Measurements from ENCODE around the gene PI4KB. TPM values are rescaled to one million over a fixed set of nuclear protein-coding genes. Genes with fewer than 3 reads are reported as not detected.

Gene PI4KB
- total and polyA plus RNA-seq, 9 of the 15 experiments (the other 6 are each of a cell fraction or from before 2014, with no cell fraction given): 3.1 to 65.4 (median 45.1) TPM

- TF ChIP-seq ZNF318 (IDR thresholded peaks at IDR 0.05; ENCODE audit: borderline replicate concordance in 1 of 2, low read depth in 1 of 2) (no peak), EWSR1 (IDR thresholded peaks at IDR 0.05; ENCODE audit: borderline replicate concordance, low read depth, partially characterized antibody) (no peak), RBBP5 (IDR thresholded peaks at IDR 0.05; ENCODE audit: borderline replicate concordance, insufficient read depth, low read length, poor library complexity, severe bottlenecking) (peak; percentile 60), POLR3G (IDR thresholded peaks at IDR 0.05; ENCODE audit: extremely low read depth, insufficient read length, insufficient replicate concordance) (no peak), CBX8 (IDR thresholded peaks at IDR 0.05; ENCODE audit: borderline replicate concordance, extremely low read depth, low read depth, low read length, poor library complexity, severe bottlenecking) (no peak), NRF1 (conservative IDR thresholded peaks at IDR 0.05 in 1 of 2, IDR thresholded peaks at IDR 0.05 in 1 of 2) (peak; percentile 24 to 34; a peak in 2 of 4 replicates), ZNF584 (CRISPR knock-in tag; IDR thresholded peaks at IDR 0.05; ENCODE audit: low read depth) (no peak), MXI1 (IDR thresholded peaks at IDR 0.05; ENCODE audit: low read depth, low read length) (peak; percentile 45; the same call in 1 of the 2 replicates), HBP1 (CRISPR knock-in tag; IDR thresholded peaks at IDR 0.05) (no peak), EP400 (IDR thresholded peaks at IDR 0.05) (peak; percentile 68), MTA1 (IDR thresholded peaks at IDR 0.05; ENCODE audit: borderline replicate concordance) (peak; percentile 22; the same call in 1 of the 2 replicates), TEAD1 (CRISPR knock-in tag; IDR thresholded peaks at IDR 0.05) (peak; percentile 6 to 10; a peak in 1 of 4 replicates), NCOA2 (IDR thresholded peaks at IDR 0.05; ENCODE audit: partially characterized antibody in 2 of 2) (peak in 1 of 2 experiments; percentile 96), HMG20A (CRISPR knock-in tag; conservative IDR thresholded peaks at IDR 0.05) (no peak), BCL6 (CRISPR knock-in tag; IDR thresholded peaks at IDR 0.05) (no peak)
Measured at GRCh38 chr1:151327223-151327902, at the start of gene PI4KB (continued).
